Colon (tissue), 2 donors: ENCODE data around the gene DHRS13.
"Not testable (repeated sequence)": the region's sequence is repeated elsewhere in the genome, so short reads cannot be mapped to it uniquely, and the experiment has no call there.

ENCODE experiments used
- FAIRE-seq: peaks from 2 replicates; lab custom pipeline; 2012; peaks lifted over from hg19 to GRCh38; lab: Jason Lieb, UNC
- donor health status: control.
- donor health status: control.

DHRS13 gene

GRCh38 chr17:28901866-28902818 is 737 bp downstream of the DHRS13 start:
- no peak for FAIRE-seq

- no peak for FAIRE-seq
Measured at GRCh38 chr17:28900986-28901726, 1.7 kb downstream of the DHRS13 start.

- no peak for FAIRE-seq
Measured at GRCh38 chr17:28899212-28899815, 3.6 kb downstream of the DHRS13 start.

GRCh38 chr17:28898527-28898955 is 4.3 kb downstream of the DHRS13 start:
- FAIRE-seq, result no peak

- no peak for FAIRE-seq
Measured at GRCh38 chr17:28897769-28898526, 4.9 kb downstream of the DHRS13 start.

DNA sequence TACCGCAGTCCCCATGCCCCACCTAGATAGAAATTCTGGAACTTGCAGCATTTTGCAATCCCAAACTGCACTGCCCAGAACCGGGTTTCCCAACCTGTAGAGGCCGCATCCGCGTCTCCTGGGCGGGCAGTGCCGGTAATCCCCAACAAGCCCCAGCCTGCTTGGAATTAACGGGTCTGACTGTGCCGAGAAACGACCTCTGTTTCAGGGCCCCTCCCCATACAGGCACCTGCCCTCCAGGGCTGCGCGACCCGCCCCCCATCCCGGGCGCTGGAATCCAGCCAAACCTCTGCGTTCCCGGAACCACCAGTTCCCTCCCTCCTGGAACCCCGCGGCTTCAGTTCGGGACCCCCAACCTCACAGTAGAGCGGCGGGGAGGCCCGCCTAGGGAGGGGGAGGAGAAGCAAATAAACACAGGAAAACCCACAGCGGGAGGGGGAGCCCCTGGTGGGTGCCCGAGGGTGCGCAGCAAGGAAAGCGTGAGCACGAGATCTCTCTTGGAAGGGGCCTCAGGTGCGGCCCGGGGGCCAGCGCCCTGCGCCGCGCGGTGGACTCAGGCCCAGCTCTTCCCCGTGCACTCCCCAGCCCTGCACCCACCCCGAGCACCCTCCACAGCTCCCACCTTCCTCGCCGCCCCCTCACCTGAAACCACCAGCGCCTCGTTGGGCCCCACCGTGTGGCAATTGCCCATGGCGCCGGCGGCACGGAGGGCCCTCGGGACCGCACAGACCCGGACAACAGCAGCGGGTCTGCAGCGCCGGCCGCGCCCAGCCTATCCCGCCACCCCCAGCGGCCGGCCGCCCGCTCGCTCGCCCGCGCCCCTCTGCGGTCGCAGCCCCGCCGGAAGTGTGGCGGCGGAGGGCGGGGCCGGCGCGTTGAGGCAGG is 5.8 kb downstream of the DHRS13 start, which contains the start of gene FLOT2:
FLOT2 (minus strand) TSS at position 850 of the 885 bp plus-strand sequence; CDS start at position 691, 159 bp downstream.
- no peak for FAIRE-seq

DNA sequence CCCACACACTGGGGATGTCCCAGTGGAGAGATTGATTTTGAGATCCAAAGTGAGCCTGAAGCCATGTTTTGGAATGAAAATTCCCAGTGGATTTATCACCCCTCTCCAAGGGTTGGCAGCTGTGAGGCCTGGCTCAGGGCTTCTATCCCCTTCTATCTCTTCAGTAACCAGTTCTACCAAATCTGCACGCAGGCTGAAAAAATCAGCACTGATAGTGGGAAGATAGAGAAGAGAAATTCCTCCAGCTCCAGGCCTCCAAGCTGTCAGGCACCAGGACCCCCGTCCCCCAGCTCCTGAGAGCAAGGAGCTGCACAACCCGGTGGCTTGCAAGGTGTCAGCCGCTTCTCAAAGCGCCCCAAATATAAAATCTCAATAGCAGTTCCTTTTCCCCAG is 6.4 kb downstream of the DHRS13 start:
- no peak for FAIRE-seq

DNA sequence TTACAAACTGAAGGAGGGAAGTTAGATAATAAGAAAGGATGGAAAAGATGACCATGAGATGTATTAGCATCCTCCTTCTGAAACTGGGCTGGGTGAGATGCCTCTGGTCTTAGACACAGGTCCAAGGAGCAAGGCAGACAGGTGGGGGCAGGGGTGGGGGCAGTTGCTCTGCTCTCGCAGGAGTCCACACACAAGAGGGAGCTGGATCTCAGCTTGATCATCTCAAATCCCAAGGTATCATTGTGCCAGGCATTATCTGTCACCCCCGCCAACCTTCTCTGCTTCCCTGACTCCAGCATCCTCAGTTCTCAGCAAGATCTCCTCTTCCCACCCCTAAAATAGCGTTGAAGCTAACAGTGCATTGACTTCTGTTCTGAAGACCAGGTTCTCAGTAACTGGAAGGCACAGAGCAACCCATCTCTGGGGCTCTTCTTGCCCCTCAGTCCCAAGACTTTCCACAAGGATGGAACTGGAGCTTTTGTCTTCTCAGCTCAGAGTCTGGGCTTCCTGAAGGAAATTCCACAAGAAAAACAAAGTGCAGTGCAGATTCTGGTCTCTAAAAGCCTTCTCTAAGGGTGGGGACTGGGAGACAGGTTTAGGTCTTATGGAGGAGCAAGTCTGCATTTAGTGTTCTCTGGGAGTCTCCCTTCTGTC is 7.0 kb downstream of the DHRS13 start:
- no peak for FAIRE-seq

DNA sequence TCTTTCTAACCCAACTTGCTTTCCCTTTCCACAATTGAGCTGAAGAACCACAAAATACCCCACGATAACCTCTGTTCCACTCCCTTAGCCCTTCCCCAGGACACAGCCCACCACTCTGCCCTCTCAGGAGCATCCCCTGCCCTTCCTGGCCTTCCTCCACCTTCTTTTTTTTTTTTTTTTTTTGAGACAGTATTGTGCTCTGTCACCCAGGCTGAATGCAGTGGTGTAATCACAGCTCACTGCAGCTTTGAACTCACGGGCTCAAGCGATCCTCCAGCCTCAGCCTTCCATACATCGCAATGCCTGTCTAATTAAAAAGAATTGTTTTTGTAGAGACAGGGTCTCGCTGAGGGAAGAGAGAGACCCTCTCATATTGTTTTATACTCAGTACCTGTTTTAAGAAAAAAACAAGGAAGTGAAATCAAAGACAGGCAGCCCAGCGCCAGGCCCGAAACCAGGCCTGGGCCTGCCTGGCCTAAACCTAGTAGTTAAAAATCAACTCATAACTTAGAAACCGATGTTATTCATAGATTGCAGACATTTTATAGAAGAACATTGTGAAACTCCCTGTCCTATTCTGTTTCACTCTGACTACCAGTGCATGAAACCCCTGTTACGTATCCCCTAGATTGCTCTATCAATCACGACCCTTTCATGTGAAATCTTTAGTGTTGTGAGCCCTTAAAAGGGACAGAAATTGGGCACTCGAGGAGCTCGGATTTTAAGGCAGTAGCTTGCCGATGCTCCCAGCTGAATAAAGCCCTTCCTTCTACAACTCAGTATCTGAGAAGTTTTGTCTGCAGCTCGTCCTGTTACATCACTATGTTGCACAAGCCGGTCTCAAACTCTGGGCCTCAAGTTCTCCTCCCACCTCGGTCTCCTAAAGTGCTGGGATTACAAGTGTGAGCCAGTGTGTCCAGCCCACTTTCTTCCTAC is 9.4 kb downstream of the DHRS13 start:
- not testable (repeated sequence) for FAIRE-seq

GRCh38 chr17:28892024-28892423 is 10.9 kb downstream of the DHRS13 start:
- no peak for FAIRE-seq

DNA sequence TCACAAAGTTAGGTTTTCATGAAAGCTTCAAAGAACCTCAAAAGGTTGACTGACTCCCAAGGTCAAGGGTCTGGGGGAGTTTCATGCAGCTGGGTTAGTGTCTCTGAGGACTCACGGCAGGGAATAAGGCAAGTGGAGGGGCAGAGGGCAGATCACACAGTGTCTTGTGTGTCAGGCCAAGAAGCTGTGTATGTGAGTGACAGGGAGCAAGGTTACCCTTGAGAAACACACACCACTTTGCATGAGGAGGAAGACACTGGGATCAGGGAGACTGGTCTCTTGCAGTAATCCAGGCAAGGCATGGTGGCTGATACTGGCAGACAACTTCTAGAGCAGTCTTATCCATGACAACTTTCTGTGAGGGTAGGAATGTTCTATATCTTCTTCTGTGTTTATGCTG is 11.7 kb downstream of the DHRS13 start:
- FAIRE-seq, result no peak

GRCh38 chr17:28889996-28890395 is 12.9 kb downstream of the DHRS13 start:
- no peak for FAIRE-seq

DNA sequence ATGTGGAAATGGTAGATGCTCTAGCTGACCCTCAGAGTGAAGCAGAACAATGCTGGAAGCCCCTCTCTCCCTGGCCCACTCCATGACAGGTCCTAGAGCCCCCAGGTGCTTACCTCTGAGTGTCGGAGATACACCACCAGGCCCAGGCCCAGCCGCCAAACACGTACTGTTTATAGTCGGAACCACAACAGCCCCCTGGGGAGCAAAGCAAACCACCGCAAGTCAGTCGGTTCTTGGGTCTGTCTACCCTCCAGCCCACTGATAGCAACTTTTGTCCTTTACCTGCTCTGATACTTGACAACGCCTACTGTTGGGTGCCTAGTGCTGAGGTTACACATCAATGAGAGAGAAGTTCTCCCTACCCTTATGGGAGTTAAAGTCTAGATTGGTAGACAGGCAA is 14.0 kb downstream of the DHRS13 start:
- FAIRE-seq, result no peak

- FAIRE-seq, result no peak
Measured at GRCh38 chr17:28887871-28888471, 14.9 kb downstream of the DHRS13 start.

DNA sequence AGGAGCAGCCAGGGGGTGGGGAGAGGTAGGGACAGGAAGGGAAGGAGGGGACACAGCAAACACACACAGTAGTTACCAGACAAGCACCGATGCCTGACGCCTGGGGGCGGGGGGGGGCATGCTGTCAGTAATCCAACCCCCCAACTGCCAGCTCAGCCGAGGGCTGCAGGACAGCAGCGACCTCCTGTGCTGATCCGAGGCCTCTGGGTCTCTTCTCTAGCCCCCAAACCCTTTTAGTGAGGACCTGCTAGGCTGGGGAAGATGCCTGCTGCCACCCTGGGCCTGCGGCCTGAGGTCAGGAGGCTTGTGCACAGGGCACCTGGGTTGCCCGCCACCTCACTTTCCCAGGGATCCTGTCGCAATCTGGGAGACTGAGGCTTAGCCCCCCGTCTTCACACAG is 16.9 kb downstream of the DHRS13 start:
- no peak for FAIRE-seq

GRCh38 chr17:28885363-28885762 is 17.5 kb downstream of the DHRS13 start:
- no peak for FAIRE-seq

DNA sequence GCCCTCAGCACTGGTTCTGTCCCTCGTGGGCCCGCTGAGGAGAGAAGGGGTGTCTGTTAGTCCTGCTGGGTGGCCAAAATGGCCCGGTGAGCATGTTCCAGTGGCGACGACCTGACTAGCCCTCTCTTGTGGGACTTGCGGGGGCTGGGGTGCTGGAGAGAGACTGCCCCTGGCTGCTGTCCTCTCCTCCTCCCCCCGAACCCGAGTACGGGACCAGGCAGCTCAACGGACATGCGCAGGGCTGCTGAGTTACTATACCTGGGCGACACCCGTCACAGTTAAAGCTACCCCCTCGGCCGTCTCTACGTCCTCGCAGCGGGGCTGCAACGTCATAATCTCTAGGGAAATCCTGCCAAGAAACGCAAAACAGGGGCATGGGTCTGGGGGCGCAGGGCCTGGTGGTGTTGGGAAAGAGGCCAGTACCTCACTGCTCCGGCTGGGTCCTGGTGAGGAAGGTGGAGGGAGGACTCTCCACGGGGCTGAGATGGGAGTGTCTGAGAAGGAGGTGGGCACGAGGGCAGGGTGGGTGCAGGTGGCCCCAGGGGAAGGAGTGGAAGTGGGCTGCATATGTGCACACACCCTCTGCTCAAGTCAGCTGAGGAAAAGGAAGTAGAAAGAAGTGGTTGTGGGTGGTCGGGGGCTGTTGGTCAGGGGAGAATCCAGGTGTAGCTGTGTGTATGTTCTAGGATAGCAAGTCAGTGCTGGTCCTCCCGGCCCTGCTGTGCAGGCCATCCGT is 18.7 kb downstream of the DHRS13 start:
- no peak for FAIRE-seq
